ENCODE measurements around the gene KLRC4. TPM values are rescaled to one million over a fixed set of nuclear protein-coding genes. Genes with fewer than 3 reads are reported as not detected.
"Not testable (repeated sequence)": the region's sequence is repeated elsewhere in the genome, so short reads cannot be mapped to it uniquely, and the experiment has no call there.

The KLRC4 gene
- total RNA-seq, 6 donors from 2014 or later: 0.51 to 4.2 (median 3.0) TPM; not detected in 1

DNA sequence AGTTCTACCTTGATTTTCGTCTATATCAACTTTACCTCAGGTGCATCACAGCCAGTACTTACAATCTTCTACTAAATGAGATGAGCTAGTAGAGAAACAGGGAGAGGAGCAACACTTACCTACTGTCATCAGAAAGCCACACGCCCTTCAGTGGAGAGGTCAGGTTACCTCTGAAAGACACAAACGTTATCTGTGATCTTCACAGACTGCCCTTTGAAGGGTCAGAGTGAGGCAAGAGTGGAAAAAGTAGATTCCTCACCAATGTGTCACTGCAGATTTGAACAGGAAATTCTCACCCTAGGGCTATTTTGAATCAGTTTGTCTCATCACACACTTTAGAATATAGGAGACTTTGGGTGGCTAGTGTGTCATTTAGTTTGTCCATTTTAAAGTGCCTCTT is 12.6 kb upstream of the KLRC4 start:
- H3K36me3 ChIP-seq; DNase-seq; H3K27ac ChIP-seq; ATAC-seq (ENCODE audit: low FRiP score in 2 of 2); H3K4me3 ChIP-seq; H3K27me3 ChIP-seq; H3K4me1 ChIP-seq; H3K9me3 ChIP-seq: not testable (repeated sequence)
- WGBS, 2 donors: 33 to 50% methylated on average over 1 of the region's 3 CpGs

DNA sequence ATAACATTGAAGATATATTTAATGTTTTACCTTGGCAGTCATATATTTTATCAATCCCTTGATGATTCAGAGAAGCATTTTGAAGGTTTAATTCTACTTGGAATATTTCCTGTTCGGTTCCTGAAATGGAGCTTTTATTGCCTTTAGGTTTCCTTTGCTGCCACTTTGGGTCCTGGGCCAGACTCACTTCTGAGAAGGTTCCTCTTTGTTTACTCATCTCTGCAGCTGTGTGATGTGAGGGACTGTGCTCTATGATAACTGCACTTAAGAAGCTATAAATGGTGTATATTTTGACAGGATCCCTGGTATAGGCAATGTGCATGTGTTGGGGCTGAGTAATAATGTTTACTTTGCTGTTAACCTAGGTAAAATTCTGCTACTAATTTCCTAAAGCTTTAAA is 10.8 kb upstream of the KLRC4 start, which contains the start of gene KLRC3:
KLRC3 (minus strand) TSS at position 262 of the 400 bp plus-strand sequence; CDS start at position 217, 45 bp downstream.
- not testable (repeated sequence) for H3K4me3 ChIP-seq; H3K4me1 ChIP-seq; H3K9me3 ChIP-seq; ATAC-seq (ENCODE audit: low FRiP score in 2 of 2); DNase-seq; H3K27ac ChIP-seq; H3K27me3 ChIP-seq; H3K36me3 ChIP-seq
- WGBS, 2 donors: 33 to 55% methylated on average over 1 of the region's 1 CpG

DNA sequence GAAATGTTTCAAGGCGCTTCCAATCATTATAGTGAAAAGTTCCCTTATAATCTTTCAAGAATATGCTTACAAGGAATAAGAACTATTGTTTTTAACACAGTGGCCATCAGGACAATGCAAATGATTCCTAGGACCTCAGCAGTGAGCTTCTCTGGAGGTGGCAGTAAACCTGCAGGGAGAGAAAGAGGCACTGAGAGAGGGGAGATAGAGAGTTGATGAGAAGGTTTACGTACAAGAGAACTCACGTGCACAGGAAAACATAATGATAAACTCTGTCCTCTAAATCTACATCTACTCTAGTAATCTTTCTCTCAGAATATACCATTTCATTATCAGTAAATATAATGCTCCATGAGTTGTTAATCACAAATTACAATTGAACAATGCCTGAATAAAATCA is 715 bp downstream of the KLRC4 start:
- Histone ChIP-seq H3K4me1 (no peaks in the 10 kb centered on the region), H3K27me3 (no peaks in the 10 kb centered on the region), H3K4me3 (no peak overlapping the region), H3K27ac (no peak overlapping the region), H3K36me3 (no peaks in the 10 kb centered on the region), H3K9me3 (no peaks in the 10 kb centered on the region)
- TF ChIP-seq POLR2A (IDR thresholded peaks at IDR 0.05) (no peak), POLR2AphosphoS5 (IDR thresholded peaks at IDR 0.05) (no peak), EP300 (IDR thresholded peaks at IDR 0.05) (no peak)
- TF ChIP-seq, protein P1, sequence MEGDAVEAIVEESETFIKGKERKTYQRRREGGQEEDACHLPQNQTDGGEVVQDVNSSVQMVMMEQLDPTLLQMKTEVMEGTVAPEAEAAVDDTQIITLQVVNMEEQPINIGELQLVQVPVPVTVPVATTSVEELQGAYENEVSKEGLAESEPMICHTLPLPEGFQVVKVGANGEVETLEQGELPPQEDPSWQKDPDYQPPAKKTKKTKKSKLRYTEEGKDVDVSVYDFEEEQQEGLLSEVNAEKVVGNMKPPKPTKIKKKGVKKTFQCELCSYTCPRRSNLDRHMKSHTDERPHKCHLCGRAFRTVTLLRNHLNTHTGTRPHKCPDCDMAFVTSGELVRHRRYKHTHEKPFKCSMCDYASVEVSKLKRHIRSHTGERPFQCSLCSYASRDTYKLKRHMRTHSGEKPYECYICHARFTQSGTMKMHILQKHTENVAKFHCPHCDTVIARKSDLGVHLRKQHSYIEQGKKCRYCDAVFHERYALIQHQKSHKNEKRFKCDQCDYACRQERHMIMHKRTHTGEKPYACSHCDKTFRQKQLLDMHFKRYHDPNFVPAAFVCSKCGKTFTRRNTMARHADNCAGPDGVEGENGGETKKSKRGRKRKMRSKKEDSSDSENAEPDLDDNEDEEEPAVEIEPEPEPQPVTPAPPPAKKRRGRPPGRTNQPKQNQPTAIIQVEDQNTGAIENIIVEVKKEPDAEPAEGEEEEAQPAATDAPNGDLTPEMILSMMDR (IDR thresholded peaks at IDR 0.05): no peak
- 60 to 63% methylated on average over 3 of the region's 3 CpGs for WGBS, 2 donors
- DNase-seq (no peak), ATAC-seq (ENCODE audit: low FRiP score in 2 of 2) (no peak)

DNA sequence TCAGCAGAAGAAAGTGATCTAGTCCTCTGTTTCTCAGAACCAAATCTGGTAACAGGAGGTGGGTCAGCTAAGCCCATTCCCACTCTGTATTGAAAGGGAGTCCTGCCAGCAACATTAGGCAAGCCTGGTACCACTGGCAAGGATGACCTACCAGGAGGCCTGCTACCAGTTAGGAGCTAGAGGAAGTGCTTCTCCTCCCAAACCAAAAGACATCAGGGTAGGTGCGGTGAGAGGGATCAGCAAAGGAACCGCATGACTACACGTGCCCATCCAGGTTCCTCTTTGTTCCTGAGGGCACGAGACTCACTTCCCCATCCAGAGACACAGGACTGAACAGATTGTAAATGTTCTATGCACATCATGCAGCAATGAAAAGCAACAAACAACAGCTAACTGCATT is 2.8 kb downstream of the KLRC4 start:
- WGBS, 2 donors: 53 to 64% methylated on average over 4 of the region's 4 CpGs
- DNase-seq: peak in 1 of 2 donors; percentile 23
- Histone ChIP-seq H3K4me1 (no peaks in the 10 kb centered on the region), H3K27me3 (no peaks in the 10 kb centered on the region), H3K4me3 (no peak overlapping the region), H3K36me3 (no peaks in the 10 kb centered on the region), H3K27ac (no peak overlapping the region), H3K9me3 (no peaks in the 10 kb centered on the region)
- ATAC-seq (ENCODE audit: low FRiP score in 2 of 2): peak in 1 of 2 donors; percentile 70
- TF ChIP-seq, protein P1 (IDR thresholded peaks at IDR 0.05): no peak
- TF ChIP-seq POLR2A (IDR thresholded peaks at IDR 0.05) (no peak), POLR2AphosphoS5 (IDR thresholded peaks at IDR 0.05) (no peak)

DNA sequence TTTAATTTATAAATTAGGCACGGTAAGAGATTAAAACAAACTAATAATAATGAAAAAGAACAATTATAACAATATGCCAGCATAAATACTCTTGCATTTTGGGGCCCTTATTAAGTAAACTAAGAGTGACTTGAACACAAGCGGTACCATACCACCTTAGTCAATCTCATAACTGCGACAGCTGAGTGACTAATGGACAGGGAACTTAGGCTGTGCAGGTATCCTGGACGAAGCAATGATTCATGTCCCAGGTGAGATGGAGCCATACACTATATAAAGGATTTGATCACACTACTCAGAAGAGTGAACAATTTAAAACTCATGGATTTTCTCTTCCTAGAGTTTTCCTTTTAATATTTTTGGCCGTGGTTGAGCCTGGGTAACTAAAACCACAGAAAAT is 4.3 kb downstream of the KLRC4 start:
- H3K27ac ChIP-seq: no peak overlapping the region
- ATAC-seq (ENCODE audit: low FRiP score in 2 of 2): no peak
- H3K4me3 ChIP-seq: no peak overlapping the region
- no peaks in the 10 kb centered on the region for H3K9me3 ChIP-seq
- DNase-seq: no peak
- H3K36me3 ChIP-seq: no peaks in the 10 kb centered on the region
- no peak for TF ChIP-seq POLR2A (IDR thresholded peaks at IDR 0.05)
- TF ChIP-seq EP300 (IDR thresholded peaks at IDR 0.05): no peak
- TF ChIP-seq, protein P1 (IDR thresholded peaks at IDR 0.05): no peak
- no peak for TF ChIP-seq POLR2AphosphoS5 (IDR thresholded peaks at IDR 0.05)
- H3K4me1 ChIP-seq: no peaks in the 10 kb centered on the region
- 90% methylated on average over 5 of the region's 5 CpGs for WGBS, 2 donors
- H3K27me3 ChIP-seq: no peaks in the 10 kb centered on the region

DNA sequence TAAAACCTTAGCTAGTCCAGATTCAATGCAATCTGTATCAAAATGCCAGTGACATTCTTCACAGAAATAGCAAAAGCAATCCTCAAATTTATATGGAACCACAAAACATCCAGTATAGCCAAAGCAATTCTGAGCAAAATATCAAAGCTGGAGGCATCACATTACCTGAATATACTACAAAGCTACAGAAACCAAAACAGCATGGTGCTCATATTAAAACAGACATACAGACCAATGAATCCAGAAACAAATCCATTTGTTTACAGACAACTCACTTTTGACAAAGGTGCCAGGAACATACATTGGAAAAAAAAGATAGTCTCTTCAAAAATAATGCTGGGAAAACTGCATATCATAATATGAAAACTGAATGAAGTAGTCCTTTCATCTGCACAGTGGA is 4.8 kb downstream of the KLRC4 start:
- TF ChIP-seq POLR2A (IDR thresholded peaks at IDR 0.05) (no peak), POLR2AphosphoS5 (IDR thresholded peaks at IDR 0.05) (no peak), EP300 (IDR thresholded peaks at IDR 0.05) (no peak)
- TF ChIP-seq, protein P1 (IDR thresholded peaks at IDR 0.05): no peak

More for the DNA sequence above, 4.8 kb downstream of the KLRC4 start:
- Histone ChIP-seq H3K36me3 (no peaks in the 10 kb centered on the region), H3K27me3 (no peaks in the 10 kb centered on the region), H3K27ac (no peak overlapping the region), H3K9me3 (no peaks in the 10 kb centered on the region), H3K4me3 (no peak overlapping the region), H3K4me1 (no peaks in the 10 kb centered on the region)
- ATAC-seq (ENCODE audit: low FRiP score in 2 of 2): no peak
- DNase-seq: no peak
